Bronchial epithelial cell (primary cell): ENCODE data around the gene CARD16. TPM values are rescaled to one million over a fixed set of nuclear protein-coding genes. Genes with fewer than 3 reads are reported as not detected.
"Not testable (repeated sequence)": the region's sequence is repeated elsewhere in the genome, so short reads cannot be mapped to it uniquely, and the experiment has no call there.

Experiments used
- DNase-seq: peaks from one replicate; pipeline ENCODE4 v3.0.0-alpha.2; 2010; ENCODE audit warnings: low read depth
- FAIRE-seq: peaks from 2 replicates; lab custom pipeline; 2011; peaks lifted over from hg19 to GRCh38; lab: Jason Lieb, UNC
- H3K27me3 ChIP-seq: 2 replicates; pipeline ENCODE4 v1.5.1; 2011; ENCODE audit warnings: low read length; ENCODE audit not compliant: control insufficient read depth, insufficient read depth
- H3K36me3 ChIP-seq: 2 replicates; pipeline ENCODE4 v1.5.1; 2011; ENCODE audit warnings: low read length; ENCODE audit not compliant: control insufficient read depth, insufficient read depth
- H3K4me3 ChIP-seq: 2 replicates; pipeline ENCODE4 v1.5.1; 2011; ENCODE audit warnings: mild to moderate bottlenecking, low read depth, low read length, control low read depth
- total RNA-seq: library from RNA; depleted of rRNA; stranded (reverse); fragments of >200 nt; gene quantifications from 2 replicates; pipeline ENCODE4 v1.2.1, GENCODE V29; 2014
- TF ChIP-seq, protein P1 (sequence below): IDR thresholded peaks from 2 replicates; pipeline ENCODE4 v1.5.1; 2011; ENCODE audit warnings: mild to moderate bottlenecking, moderate library complexity, low read length, control low read depth, inconsistent platforms; ENCODE audit not compliant: insufficient read depth, severe bottlenecking

The CARD16 gene
- total RNA-seq, 1 donor from 2014 or later = 0.53 TPM

DNA sequence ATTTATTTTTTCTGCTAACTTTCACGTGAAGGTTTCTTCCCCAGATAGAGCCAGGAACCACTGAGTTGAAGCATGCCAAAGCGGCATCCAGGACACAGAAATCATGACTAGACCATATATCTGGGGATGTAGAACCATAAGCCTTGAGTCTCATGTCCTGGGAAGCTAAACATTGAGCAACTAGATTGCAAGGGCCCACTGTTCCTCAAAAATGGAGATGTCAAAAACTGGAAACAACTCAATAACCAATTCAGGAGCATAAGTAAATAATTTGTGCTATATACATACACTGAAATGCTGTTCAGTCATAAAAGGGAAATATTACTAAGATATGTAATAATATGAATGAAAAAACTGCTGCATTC is 29.0 kb upstream of the CARD16 start:
- Histone ChIP-seq H3K27me3 (no peaks in the 10 kb centered on the region), H3K36me3 (no peaks in the 10 kb centered on the region), H3K4me3 (no peak overlapping the region)
- TF ChIP-seq, protein P1, sequence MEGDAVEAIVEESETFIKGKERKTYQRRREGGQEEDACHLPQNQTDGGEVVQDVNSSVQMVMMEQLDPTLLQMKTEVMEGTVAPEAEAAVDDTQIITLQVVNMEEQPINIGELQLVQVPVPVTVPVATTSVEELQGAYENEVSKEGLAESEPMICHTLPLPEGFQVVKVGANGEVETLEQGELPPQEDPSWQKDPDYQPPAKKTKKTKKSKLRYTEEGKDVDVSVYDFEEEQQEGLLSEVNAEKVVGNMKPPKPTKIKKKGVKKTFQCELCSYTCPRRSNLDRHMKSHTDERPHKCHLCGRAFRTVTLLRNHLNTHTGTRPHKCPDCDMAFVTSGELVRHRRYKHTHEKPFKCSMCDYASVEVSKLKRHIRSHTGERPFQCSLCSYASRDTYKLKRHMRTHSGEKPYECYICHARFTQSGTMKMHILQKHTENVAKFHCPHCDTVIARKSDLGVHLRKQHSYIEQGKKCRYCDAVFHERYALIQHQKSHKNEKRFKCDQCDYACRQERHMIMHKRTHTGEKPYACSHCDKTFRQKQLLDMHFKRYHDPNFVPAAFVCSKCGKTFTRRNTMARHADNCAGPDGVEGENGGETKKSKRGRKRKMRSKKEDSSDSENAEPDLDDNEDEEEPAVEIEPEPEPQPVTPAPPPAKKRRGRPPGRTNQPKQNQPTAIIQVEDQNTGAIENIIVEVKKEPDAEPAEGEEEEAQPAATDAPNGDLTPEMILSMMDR = no peak
- FAIRE-seq = no peak
- no peak for DNase-seq

DNA sequence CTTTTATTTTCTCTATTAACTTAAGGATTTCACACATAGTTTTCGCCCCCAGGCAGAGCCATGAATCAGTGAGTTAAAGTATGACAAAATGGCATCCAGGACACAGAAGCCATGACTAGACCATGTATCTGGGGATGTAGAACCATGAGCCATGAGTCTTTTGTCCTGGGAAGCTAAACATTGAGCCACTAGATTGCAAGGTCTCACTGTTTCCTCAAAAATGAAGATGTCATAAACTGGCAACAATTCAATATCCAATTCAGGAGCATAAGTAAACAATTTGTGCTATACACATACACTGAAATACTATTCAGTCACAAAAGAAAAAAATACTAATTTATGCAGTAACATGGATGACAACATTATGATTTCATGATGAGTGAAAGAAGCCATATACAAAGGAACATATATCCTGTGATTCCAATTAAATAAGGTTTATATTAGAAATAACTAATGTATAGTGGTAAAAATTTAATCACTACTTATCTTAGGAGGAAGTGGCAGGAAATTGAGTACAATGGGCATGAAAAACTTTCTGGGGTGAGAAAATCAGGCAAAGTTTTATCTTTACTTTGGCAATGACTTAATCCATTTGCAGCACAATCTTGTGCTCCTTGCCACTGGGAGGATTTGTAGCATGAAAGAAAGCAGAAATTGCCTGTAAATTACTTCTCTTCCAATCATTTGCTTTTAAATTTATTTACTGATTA is 28.5 kb upstream of the CARD16 start:
- FAIRE-seq (no peak), DNase-seq (peak; percentile 33)
- no peaks in the 10 kb centered on the region for H3K27me3 ChIP-seq
- TF ChIP-seq, protein P1 = no peak
- H3K4me3 ChIP-seq = no peak overlapping the region
- H3K36me3 ChIP-seq = no peaks in the 10 kb centered on the region

DNA sequence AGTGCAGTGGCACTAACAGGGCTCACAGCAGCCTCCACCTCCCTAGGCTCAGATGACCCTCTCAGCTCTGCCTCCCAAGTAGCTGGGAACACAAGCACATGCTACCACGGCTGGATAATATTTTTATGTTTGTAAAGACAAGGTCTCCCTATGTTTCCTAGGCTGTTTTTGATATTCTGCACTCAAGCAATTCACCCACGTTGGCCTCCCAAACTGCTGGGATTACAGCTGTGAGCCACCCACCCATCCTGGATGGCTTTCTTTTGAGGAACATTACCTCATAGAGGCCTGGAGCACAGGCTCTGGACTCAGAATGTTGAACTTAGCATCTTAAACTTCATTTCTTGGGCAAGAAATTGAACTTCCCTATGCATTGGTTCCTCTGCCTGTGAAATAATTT is 26.9 kb upstream of the CARD16 start:
- not testable (repeated sequence) for H3K36me3 ChIP-seq, H3K4me3 ChIP-seq, FAIRE-seq, H3K27me3 ChIP-seq, DNase-seq

DNA sequence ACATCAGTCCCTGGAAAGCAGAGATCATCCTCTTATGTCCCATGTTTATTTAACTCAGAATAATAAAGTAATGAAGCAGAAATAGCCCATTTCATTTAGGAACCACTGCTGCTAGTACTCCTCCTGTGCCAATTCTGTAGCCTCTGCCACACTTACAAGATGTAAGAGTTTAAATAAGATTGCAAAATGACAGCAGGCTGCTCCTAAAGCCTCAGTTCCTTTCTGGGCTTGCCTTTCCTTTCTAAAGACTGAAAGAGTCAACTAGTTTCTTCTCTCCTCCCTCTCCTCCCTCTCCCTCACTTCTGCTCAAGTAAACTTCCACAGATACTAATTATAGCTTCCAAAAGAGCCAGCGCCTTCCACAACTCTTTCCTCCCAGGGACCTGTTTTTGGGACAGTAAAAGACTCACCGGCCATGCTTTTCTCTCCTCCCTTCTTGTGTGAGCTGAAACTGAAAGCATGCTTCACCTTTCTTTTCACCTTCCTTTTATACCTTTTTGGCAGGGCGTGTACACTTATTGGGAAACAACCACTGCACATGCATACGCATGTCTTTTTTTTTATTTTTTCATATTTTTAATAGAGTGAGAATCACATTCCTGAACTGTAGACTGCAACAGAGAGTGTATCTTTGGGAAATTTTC is 26.1 kb upstream of the CARD16 start:
- no peak for FAIRE-seq

DNA sequence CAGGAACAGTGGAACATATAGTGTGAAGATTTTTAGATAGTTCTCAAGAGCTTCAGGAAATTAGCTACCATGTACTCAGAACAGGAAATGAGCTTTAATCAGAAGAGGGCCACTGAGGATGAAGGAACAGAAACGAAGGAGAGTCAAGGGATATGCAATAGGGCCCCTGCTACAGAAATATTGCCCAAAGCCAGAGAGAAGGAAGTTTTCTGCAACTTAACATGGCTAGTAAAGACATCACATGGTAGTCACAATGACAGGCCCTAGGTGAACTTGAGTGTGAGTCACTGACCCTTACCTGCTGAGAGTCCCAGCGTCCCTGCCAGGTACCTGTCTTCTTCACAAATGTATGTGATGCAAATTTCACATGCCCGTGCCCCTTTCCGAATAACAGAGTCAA is 25.2 kb upstream of the CARD16 start:
- FAIRE-seq (no peak), DNase-seq (peak; percentile 18)
- H3K27me3 ChIP-seq = no peaks in the 10 kb centered on the region
- TF ChIP-seq, protein P1 = no peak
- H3K4me3 ChIP-seq = no peak overlapping the region
- no peaks in the 10 kb centered on the region for H3K36me3 ChIP-seq

More for the DNA sequence above, 26.1 kb upstream of the CARD16 start:
- Histone ChIP-seq H3K4me3 (no peak overlapping the region), H3K27me3 (no peaks in the 10 kb centered on the region), H3K36me3 (no peaks in the 10 kb centered on the region)
- TF ChIP-seq, protein P1 = no peak
- peak; percentile 49 for DNase-seq

DNA sequence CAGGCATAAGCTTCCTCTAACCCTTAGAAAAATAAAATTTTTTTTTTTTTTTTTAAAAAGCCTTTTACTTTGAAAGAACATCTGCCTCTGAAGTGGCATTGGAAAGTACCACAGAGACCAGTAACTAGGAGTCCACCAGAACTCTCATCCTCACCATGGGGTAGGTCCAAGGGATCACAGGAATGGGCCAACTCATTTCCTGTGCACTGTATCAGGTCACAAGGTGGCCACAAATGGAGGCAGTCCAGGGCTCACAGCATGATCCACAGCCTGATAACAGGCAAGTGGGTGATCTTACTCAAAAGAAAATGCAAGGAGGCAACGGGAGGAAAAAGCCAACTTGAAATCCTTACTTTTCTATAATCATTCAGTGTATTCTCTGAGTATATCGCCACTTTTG is 24.6 kb upstream of the CARD16 start:
- not testable (repeated sequence) for H3K27me3 ChIP-seq, H3K36me3 ChIP-seq, H3K4me3 ChIP-seq, DNase-seq
- FAIRE-seq = peak; percentile 52

DNA sequence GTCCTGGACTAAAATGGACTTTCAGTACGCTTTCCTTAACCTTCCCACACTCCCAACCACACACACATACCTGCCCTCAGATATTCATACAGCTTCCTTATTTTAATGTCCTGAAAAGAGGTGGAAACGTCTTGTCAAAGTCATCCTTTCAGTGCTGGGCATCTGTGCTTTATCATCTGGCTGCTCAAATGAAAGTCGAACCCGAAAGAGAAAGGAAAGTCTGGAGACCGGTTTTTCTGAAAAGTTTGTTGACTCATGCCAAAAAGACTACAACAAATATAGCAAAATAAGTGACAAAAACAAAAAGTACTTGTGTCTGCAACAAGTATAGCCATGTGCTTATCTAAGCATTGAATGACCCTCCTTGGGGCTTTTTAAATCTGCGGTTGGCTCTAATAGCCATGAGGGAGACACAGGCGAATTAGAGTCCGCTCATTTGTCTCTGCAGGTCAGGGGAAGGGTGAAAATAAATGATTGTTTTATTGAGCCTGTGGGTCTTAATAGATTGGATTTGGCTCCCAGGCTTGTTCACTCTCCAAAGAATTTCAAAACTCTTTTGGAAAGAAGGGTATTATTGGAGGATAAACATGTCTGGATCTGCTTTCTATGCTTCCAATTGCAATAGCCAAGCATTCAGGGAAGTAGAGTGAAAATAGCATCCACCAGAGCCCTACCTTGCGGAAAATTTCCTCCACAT is 18.3 kb upstream of the CARD16 start:
- H3K36me3 ChIP-seq, FAIRE-seq, H3K4me3 ChIP-seq, H3K27me3 ChIP-seq: not testable (repeated sequence)
- DNase-seq = peak; percentile 26
